ENCODE results near the gene ETDA. TPM values are rescaled to one million over a fixed set of nuclear protein-coding genes. Genes with fewer than 3 reads are reported as not detected.

ETDA gene
- total and polyA plus RNA-seq, 2 of the 13 experiments (the other 11 are each of a cell fraction or from before 2014, with no cell fraction given) = not detected

DNA sequence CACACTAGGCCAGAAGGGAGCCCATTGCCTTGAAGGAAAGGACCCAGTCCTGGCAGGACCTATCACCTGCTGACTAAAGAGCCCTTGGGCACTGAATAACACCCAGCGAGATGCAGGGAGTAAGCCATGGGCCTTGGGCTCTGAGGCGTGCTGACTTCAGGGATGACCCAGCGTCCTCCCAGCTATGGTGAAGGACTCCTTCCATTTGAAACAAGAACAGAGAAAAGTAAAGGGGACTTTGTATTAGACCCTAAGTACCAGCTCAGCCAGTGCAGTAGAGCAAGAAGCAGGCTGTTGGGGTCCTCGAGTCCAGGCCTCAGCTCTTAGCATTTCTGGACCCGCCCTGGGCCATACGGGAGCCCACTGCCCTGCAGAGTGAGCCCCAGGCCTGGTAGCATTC, 5.1 kb downstream of the ETDA start:
- no CpG with 5 or more reads among the region's 6 CpGs for WGBS (ENCODE audit: low lambda C conversion rate)
- Histone ChIP-seq H3K9ac (ENCODE audit: insufficient read depth, low read depth, low read length) (no peak overlapping the region), H3K4me3 (replicated peaks in 1 of 3; ENCODE audit: insufficient read depth in 1 of 3, low read depth in 2 of 3, low read length in 3 of 3) (no peak overlapping the region), H2AFZ (ENCODE audit: low read length) (no peak overlapping the region), H4K20me1 (ENCODE audit: insufficient read depth, low read length) (no peaks in the 10 kb centered on the region), H3K4me1 (ENCODE audit: insufficient read depth, low read length) (no peaks in the 10 kb centered on the region), H3K9me3 (ENCODE audit: low read length) (no peaks in the 10 kb centered on the region), H3K27ac (ENCODE audit: extremely low read length, insufficient read depth, low read length) (no peak overlapping the region), H3K27me3 (ENCODE audit: control insufficient read depth in 1 of 2, insufficient read depth in 2 of 2, low read length in 2 of 2) (no peaks in the 10 kb centered on the region), H3K36me3 (replicated peaks in 1 of 2; ENCODE audit: control insufficient read depth in 1 of 2, insufficient read depth in 2 of 2, low read length in 2 of 2) (no peaks in the 10 kb centered on the region), H3K4me2 (ENCODE audit: low read depth, low read length) (no peak overlapping the region), H3K79me2 (ENCODE audit: insufficient read depth, low read length) (no peaks in the 10 kb centered on the region)
- BruUV-seq (replicated peaks) = no TSS peak
- POLR2A ChIA-PET = no interaction called here
- in situ Hi-C loops (cut with HindIII; ENCODE audit: extremely low pct_ligation_motif_present, low pct_unique_long_range_greater_than_20kb) (no loop called here), intact Hi-C loops (cut with micrococcal nuclease; ENCODE audit: unreplicated experiment) (no loop called here)
- FAIRE-seq (no peak), ATAC-seq (no peak), DNase-seq (ENCODE audit: low spot score) (no peak)
- CTCF ChIA-PET (ENCODE audit: low intra/inter-chr PET ratio, low total read pairs) = no interaction called here
- TF ChIP-seq, protein P1, sequence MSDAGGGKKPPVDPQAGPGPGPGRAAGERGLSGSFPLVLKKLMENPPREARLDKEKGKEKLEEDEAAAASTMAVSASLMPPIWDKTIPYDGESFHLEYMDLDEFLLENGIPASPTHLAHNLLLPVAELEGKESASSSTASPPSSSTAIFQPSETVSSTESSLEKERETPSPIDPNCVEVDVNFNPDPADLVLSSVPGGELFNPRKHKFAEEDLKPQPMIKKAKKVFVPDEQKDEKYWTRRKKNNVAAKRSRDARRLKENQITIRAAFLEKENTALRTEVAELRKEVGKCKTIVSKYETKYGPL (CRISPR knock-in tag; IDR thresholded peaks at IDR 0.05) = no peak
- TF ChIP-seq, protein P2, sequence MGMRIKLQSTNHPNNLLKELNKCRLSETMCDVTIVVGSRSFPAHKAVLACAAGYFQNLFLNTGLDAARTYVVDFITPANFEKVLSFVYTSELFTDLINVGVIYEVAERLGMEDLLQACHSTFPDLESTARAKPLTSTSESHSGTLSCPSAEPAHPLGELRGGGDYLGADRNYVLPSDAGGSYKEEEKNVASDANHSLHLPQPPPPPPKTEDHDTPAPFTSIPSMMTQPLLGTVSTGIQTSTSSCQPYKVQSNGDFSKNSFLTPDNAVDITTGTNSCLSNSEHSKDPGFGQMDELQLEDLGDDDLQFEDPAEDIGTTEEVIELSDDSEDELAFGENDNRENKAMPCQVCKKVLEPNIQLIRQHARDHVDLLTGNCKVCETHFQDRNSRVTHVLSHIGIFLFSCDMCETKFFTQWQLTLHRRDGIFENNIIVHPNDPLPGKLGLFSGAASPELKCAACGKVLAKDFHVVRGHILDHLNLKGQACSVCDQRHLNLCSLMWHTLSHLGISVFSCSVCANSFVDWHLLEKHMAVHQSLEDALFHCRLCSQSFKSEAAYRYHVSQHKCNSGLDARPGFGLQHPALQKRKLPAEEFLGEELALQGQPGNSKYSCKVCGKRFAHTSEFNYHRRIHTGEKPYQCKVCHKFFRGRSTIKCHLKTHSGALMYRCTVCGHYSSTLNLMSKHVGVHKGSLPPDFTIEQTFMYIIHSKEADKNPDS (CRISPR knock-in tag; IDR thresholded peaks at IDR 0.05) = no peak
- TF ChIP-seq, protein P3, sequence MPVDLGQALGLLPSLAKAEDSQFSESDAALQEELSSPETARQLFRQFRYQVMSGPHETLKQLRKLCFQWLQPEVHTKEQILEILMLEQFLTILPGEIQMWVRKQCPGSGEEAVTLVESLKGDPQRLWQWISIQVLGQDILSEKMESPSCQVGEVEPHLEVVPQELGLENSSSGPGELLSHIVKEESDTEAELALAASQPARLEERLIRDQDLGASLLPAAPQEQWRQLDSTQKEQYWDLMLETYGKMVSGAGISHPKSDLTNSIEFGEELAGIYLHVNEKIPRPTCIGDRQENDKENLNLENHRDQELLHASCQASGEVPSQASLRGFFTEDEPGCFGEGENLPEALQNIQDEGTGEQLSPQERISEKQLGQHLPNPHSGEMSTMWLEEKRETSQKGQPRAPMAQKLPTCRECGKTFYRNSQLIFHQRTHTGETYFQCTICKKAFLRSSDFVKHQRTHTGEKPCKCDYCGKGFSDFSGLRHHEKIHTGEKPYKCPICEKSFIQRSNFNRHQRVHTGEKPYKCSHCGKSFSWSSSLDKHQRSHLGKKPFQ (CRISPR knock-in tag; IDR thresholded peaks at IDR 0.05; ENCODE audit: insufficient replicate concordance) = no peak
- TF ChIP-seq ZNF446 (CRISPR knock-in tag; IDR thresholded peaks at IDR 0.05) = no peak
- no peak for TF ChIP-seq NPAS2 (CRISPR knock-in tag; IDR thresholded peaks at IDR 0.05; ENCODE audit: borderline replicate concordance)
- no peak for TF ChIP-seq ZNF441 (CRISPR knock-in tag; IDR thresholded peaks at IDR 0.05; ENCODE audit: borderline replicate concordance)
- TF ChIP-seq, protein P4, sequence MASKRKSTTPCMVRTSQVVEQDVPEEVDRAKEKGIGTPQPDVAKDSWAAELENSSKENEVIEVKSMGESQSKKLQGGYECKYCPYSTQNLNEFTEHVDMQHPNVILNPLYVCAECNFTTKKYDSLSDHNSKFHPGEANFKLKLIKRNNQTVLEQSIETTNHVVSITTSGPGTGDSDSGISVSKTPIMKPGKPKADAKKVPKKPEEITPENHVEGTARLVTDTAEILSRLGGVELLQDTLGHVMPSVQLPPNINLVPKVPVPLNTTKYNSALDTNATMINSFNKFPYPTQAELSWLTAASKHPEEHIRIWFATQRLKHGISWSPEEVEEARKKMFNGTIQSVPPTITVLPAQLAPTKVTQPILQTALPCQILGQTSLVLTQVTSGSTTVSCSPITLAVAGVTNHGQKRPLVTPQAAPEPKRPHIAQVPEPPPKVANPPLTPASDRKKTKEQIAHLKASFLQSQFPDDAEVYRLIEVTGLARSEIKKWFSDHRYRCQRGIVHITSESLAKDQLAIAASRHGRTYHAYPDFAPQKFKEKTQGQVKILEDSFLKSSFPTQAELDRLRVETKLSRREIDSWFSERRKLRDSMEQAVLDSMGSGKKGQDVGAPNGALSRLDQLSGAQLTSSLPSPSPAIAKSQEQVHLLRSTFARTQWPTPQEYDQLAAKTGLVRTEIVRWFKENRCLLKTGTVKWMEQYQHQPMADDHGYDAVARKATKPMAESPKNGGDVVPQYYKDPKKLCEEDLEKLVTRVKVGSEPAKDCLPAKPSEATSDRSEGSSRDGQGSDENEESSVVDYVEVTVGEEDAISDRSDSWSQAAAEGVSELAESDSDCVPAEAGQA (IDR thresholded peaks at IDR 0.05; ENCODE audit: low read depth) = no peak
- TF ChIP-seq, protein P4 (CRISPR knock-in tag; IDR thresholded peaks at IDR 0.05; ENCODE audit: borderline replicate concordance) = no peak
- no peak for TF ChIP-seq IKZF4 (CRISPR knock-in tag; IDR thresholded peaks at IDR 0.05; ENCODE audit: borderline replicate concordance, low read depth, not compliant biosample characterization)
- TF ChIP-seq ZFP37 (CRISPR knock-in tag; IDR thresholded peaks at IDR 0.05; ENCODE audit: borderline replicate concordance) = no peak
- no peak for TF ChIP-seq ZNF780A (CRISPR knock-in tag; IDR thresholded peaks at IDR 0.05)
- TF ChIP-seq HNRNPH1 (optimal IDR thresholded peaks at IDR 0.05; ENCODE audit: low read depth, low read length) = no peak
- TF ChIP-seq, protein P5, sequence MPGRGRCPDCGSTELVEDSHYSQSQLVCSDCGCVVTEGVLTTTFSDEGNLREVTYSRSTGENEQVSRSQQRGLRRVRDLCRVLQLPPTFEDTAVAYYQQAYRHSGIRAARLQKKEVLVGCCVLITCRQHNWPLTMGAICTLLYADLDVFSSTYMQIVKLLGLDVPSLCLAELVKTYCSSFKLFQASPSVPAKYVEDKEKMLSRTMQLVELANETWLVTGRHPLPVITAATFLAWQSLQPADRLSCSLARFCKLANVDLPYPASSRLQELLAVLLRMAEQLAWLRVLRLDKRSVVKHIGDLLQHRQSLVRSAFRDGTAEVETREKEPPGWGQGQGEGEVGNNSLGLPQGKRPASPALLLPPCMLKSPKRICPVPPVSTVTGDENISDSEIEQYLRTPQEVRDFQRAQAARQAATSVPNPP (CRISPR knock-in tag; IDR thresholded peaks at IDR 0.05) = no peak
